Measurements from ENCODE around the gene MYO1D.

- TF ChIP-seq EP300 (IDR thresholded peaks at IDR 0.05; ENCODE audit: borderline replicate concordance), result no peak
- no peak for TF ChIP-seq CEBPB (IDR thresholded peaks at IDR 0.05)
- TF ChIP-seq REST (IDR thresholded peaks at IDR 0.05; ENCODE audit: low read depth), result no peak
- TF ChIP-seq TAF1 (IDR thresholded peaks at IDR 0.05; ENCODE audit: low read depth), result no peak
- TF ChIP-seq USF1 (IDR thresholded peaks at IDR 0.05), result no peak
- no peak for TF ChIP-seq NFIC (IDR thresholded peaks at IDR 0.05)
- TF ChIP-seq YY1 (IDR thresholded peaks at IDR 0.05; ENCODE audit: low read depth), result no peak
- TF ChIP-seq MAX (IDR thresholded peaks at IDR 0.05), result no peak
- TF ChIP-seq TEAD4 (IDR thresholded peaks at IDR 0.05), result no peak
- no peak for TF ChIP-seq RAD21 (IDR thresholded peaks at IDR 0.05; ENCODE audit: low read depth)
- TF ChIP-seq FOXM1 (IDR thresholded peaks at IDR 0.05; ENCODE audit: borderline replicate concordance, low read depth), result no peak
- TF ChIP-seq ZBTB7A (IDR thresholded peaks at IDR 0.05; ENCODE audit: low read depth), result no peak
- TF ChIP-seq TCF12 (IDR thresholded peaks at IDR 0.05; ENCODE audit: low read depth), result no peak
These were observed 335.3 kb downstream of the MYO1D start for GRCh38 chr17:32541640-32542039.

Measured in Ishikawa (cell line).